Stimulated activated CD4-positive, alpha-beta T cell treated with anti-CD3 and anti-CD28 coated beads, Interleukin-2, amount 100 ng/mL, for 24 hours (primary cell): ENCODE data around the gene OLFM1.

Source experiments
- DNase-seq, 2 donors: peaks; one replicate each; pipeline ENCODE4 v3.0.0-alpha.2; 2020

OLFM1 gene

GRCh38 chr9:135090547-135090946 lies 3.1 kb downstream of the OLFM1 start:
- no peak for DNase-seq

- no peak for DNase-seq
Observed at GRCh38 chr9:135091545-135091944, 4.1 kb downstream of the OLFM1 start.

- no peak for DNase-seq
Observed at GRCh38 chr9:135093111-135093510, 5.6 kb downstream of the OLFM1 start.

GRCh38 chr9:135093911-135094584 lies 6.6 kb downstream of the OLFM1 start:
- no peak for DNase-seq

- DNase-seq = no peak
Observed at GRCh38 chr9:135095470-135096407, 8.3 kb downstream of the OLFM1 start.

GRCh38 chr9:135096408-135096895 lies 9.0 kb downstream of the OLFM1 start:
- no peak for DNase-seq

GRCh38 chr9:135098400-135099105 lies 11.1 kb downstream of the OLFM1 start:
- no peak for DNase-seq

GRCh38 chr9:135099574-135099973 lies 12.1 kb downstream of the OLFM1 start:
- DNase-seq = no peak

GRCh38 chr9:135100241-135100681 lies 12.8 kb downstream of the OLFM1 start:
- DNase-seq = no peak

- DNase-seq = no peak
Observed at GRCh38 chr9:135100725-135101410, 13.4 kb downstream of the OLFM1 start.

GRCh38 chr9:135101486-135101885 lies 14.0 kb downstream of the OLFM1 start:
- DNase-seq = no peak

GRCh38 chr9:135101926-135102325 lies 14.5 kb downstream of the OLFM1 start:
- no peak for DNase-seq

GRCh38 chr9:135102331-135102730 lies 14.9 kb downstream of the OLFM1 start:
- no peak for DNase-seq

- DNase-seq = no peak
Observed at GRCh38 chr9:135103001-135103446, 15.6 kb downstream of the OLFM1 start.

- DNase-seq = no peak
Observed at GRCh38 chr9:135103931-135104639, 16.6 kb downstream of the OLFM1 start.

- no peak for DNase-seq
Observed at GRCh38 chr9:135104761-135105160, 17.3 kb downstream of the OLFM1 start.

GRCh38 chr9:135105211-135105745 lies 17.8 kb downstream of the OLFM1 start:
- no peak for DNase-seq

- DNase-seq = no peak
Observed at GRCh38 chr9:135105938-135106491, 18.5 kb downstream of the OLFM1 start.

GRCh38 chr9:135106551-135107270 lies 19.2 kb downstream of the OLFM1 start:
- no peak for DNase-seq

GRCh38 chr9:135107581-135108235 lies 20.2 kb downstream of the OLFM1 start:
- no peak for DNase-seq
